ENCODE data around the gene NRIP1.

GRCh38 chr21:15108801-15109200, 44.0 kb upstream of the NRIP1 start:
- no peak for TF ChIP-seq CTCF (conservative IDR thresholded peaks at IDR 0.05; ENCODE audit: low read depth, low read length)
- TF ChIP-seq EZH2 (IDR thresholded peaks at IDR 0.05; ENCODE audit: borderline replicate concordance, low read depth, low read length, poor library complexity, severe bottlenecking) = no peak
